Endothelial cell of umbilical vein (primary cell): ENCODE results near the gene PDK1. TPM values are rescaled to one million over a fixed set of nuclear protein-coding genes. Genes with fewer than 3 reads are reported as not detected.

Experiments
- BruUV-seq: library from RNA; stranded (reverse); fragments of 400-500 nt; replicated peaks from 2 replicates; lab custom pipeline; 2021; lab: Mats Ljungman, UMichigan
- CTCF ChIA-PET: fragments of 300-600, 350-600 bp; sonication (Branson Sonifier 250); formaldehyde crosslinking; loops from one replicate; lab custom pipeline; 2021; ENCODE audit warnings: antibody characterized with exemption, inconsistent platforms; lab: Charles Lee
- POLR2A ChIA-PET: fragments of 300-600, 350-600 bp; sonication (Branson Sonifier 250); formaldehyde crosslinking; loops from one replicate; lab custom pipeline; 2021; ENCODE audit warnings: antibody characterized with exemption, inconsistent platforms; lab: Charles Lee
- DNase-seq: peaks from one replicate; pipeline ENCODE4 v3.0.0-alpha.2; 2011; ENCODE audit warnings: low read depth, low spot score
- FAIRE-seq: peaks from 2 replicates; lab custom pipeline; 2011; peaks lifted over from hg19 to GRCh38; lab: Jason Lieb, UNC
- H2AFZ ChIP-seq: 2 replicates; pipeline ENCODE4 v1.6.0; 2012; ENCODE audit warnings: low read depth, low read length, control low read depth, inconsistent platforms
- H3K27ac ChIP-seq: 2 replicates; pipeline ENCODE4 v1.5.1; 2011; ENCODE audit warnings: low read depth, mild to moderate bottlenecking, control low read depth, low read length, moderate library complexity; ENCODE audit not compliant: insufficient read depth
- H3K27me3 ChIP-seq, 2 experiments: 2 replicates each; pipeline versions ENCODE4 v1.6.0 to v1.6.1; 2011; ENCODE audit warnings: low read length in 2 of 2, mixed read lengths in 1 of 2; ENCODE audit not compliant: control insufficient read depth in 2 of 2, insufficient read depth in 2 of 2
- H3K36me3 ChIP-seq, 2 experiments: 2 replicates in 1 of 2; 3 replicates in 1 of 2; pipeline ENCODE4 v1.5.1; 2011; ENCODE audit warnings: low read length in 2 of 2, mild to moderate bottlenecking in 1 of 2, moderate library complexity in 1 of 2; ENCODE audit not compliant: control insufficient read depth in 2 of 2, insufficient read depth in 2 of 2; ENCODE audit errors: extremely low read depth in 1 of 2
- H3K4me1 ChIP-seq: 3 replicates; pipeline ENCODE4 v1.5.1; 2011; ENCODE audit warnings: mild to moderate bottlenecking, low read length; ENCODE audit not compliant: control insufficient read depth, insufficient read depth; ENCODE audit errors: extremely low read depth
- H3K4me2 ChIP-seq: 2 replicates; pipeline ENCODE4 v1.6.1; 2011; ENCODE audit warnings: low read length, control low read depth, mixed read lengths; ENCODE audit not compliant: insufficient read depth
- H3K4me3 ChIP-seq, 3 experiments: fragments of 200-600 bp in 1 of 3; sonication (generic), shearing (Covaris generic) in 1 of 3; replicated peaks in 1 of 3; 2 replicates each; pipeline ENCODE4 v1.5.1; 2011 to 2016; ENCODE audit warnings: control low read depth in 3 of 3, low read length in 3 of 3, mild to moderate bottlenecking in 2 of 3, inconsistent platforms in 1 of 3, low read depth in 1 of 3, moderate library complexity in 1 of 3; ENCODE audit not compliant: insufficient read depth in 1 of 3
- H3K79me2 ChIP-seq: 2 replicates; pipeline ENCODE4 v1.6.0; 2012; ENCODE audit warnings: low read length, inconsistent platforms; ENCODE audit not compliant: control insufficient read depth, insufficient read depth
- H3K9ac ChIP-seq: replicated peaks from 2 replicates; pipeline ENCODE3; 2011; ENCODE audit warnings: low read length, control low read depth; ENCODE audit not compliant: insufficient read depth; ENCODE audit errors: extremely low read depth
- H3K9me1 ChIP-seq: replicated peaks from 3 replicates; pipeline ENCODE4 v1.6.0; 2011; ENCODE audit warnings: mild to moderate bottlenecking, low read length; ENCODE audit not compliant: control insufficient read depth, insufficient read depth; ENCODE audit errors: extremely low read depth
- H3K9me3 ChIP-seq: replicated peaks from 2 replicates; pipeline ENCODE4 v1.5.1; 2012; ENCODE audit warnings: low read length, inconsistent platforms; ENCODE audit not compliant: control insufficient read depth, insufficient read depth
- H4K20me1 ChIP-seq: replicated peaks from 2 replicates; pipeline ENCODE3; 2011; ENCODE audit warnings: mild to moderate bottlenecking, low read length; ENCODE audit not compliant: control insufficient read depth, insufficient read depth; ENCODE audit errors: extremely low read depth
- EZH2 ChIP-seq: IDR thresholded peaks from 2 replicates; pipeline ENCODE4 v1.6.1; 2012; ENCODE audit warnings: borderline replicate concordance, low read depth, mild to moderate bottlenecking, moderate library complexity, low read length, inconsistent platforms; ENCODE audit not compliant: severe bottlenecking
- FOS ChIP-seq: IDR thresholded peaks from 2 replicates; pipeline ENCODE4 v1.6.1; 2011; ENCODE audit warnings: mild to moderate bottlenecking, low read length, moderate library complexity, borderline replicate concordance; ENCODE audit not compliant: insufficient read depth
- GATA2 ChIP-seq: IDR thresholded peaks from 2 replicates; pipeline ENCODE4 v1.7.0; 2011; ENCODE audit warnings: low read depth, mild to moderate bottlenecking, moderate library complexity, mixed read lengths, low read length; ENCODE audit not compliant: insufficient read length, insufficient read depth
- JUN ChIP-seq: IDR thresholded peaks from 2 replicates; pipeline ENCODE4 v1.6.1; 2011; ENCODE audit warnings: borderline replicate concordance, low read depth; ENCODE audit not compliant: insufficient read length, insufficient read depth
- MYC ChIP-seq: IDR thresholded peaks from one replicate; pipeline ENCODE4 v1.6.1; 2011; ENCODE audit warnings: mild to moderate bottlenecking, low read depth, low read length
- POLR2A ChIP-seq: IDR thresholded peaks from 2 replicates; pipeline ENCODE4 v1.6.1; 2012; ENCODE audit warnings: low read depth, mild to moderate bottlenecking, control low read depth, low read length
- POLR2AphosphoS5 ChIP-seq: IDR thresholded peaks from 2 replicates; pipeline ENCODE4 v1.6.1; 2012; ENCODE audit warnings: low read depth, mild to moderate bottlenecking, control low read depth, low read length, moderate library complexity; ENCODE audit not compliant: insufficient read depth
- dilution Hi-C: fragments of 300-500 bp; cut with MboI; formaldehyde crosslinking; loops from one replicate; pipeline ENCODE4 v1.15.0; 2019; ENCODE audit warnings: low sequenced_read_pairs; ENCODE audit not compliant: extremely low pct_ligation_motif_present
- intact Hi-C: fragments of 100-400 bp; cut with micrococcal nuclease; formaldehyde crosslinking; loops from one replicate; pipeline ENCODE4 v1.10.0; 2022
- polyA plus RNA-seq, 4 experiments: library from polyadenylated mRNA; depleted of rRNA in 3 of 4; stranded (reverse) in 3 of 4; unstranded in 1 of 4; fragments of >200 nt; gene quantifications; 2 replicates each; pipeline versions ENCODE4 v1.2.1 to v1.2.3, GENCODE V29; 2011 to 2012; ENCODE audit warnings: missing spikeins in 1 of 4
- total RNA-seq: library from RNA; stranded (reverse); gene quantifications from 2 replicates; pipeline ENCODE4 v1.2.3, GENCODE V29; 2021
- TF ChIP-seq, protein P1 (sequence below), 2 donors: IDR thresholded peaks; 1 replicate in 1 of 2; 2 replicates in 1 of 2; pipeline ENCODE4 v1.5.1; 2011; ENCODE audit warnings: low read length in 2 of 2, mild to moderate bottlenecking in 2 of 2, moderate library complexity in 2 of 2, control low read depth in 1 of 2, inconsistent platforms in 1 of 2, low read depth in 1 of 2; ENCODE audit not compliant: insufficient read depth in 1 of 2; ENCODE audit errors: extremely low read depth in 1 of 2
- TF ChIP-seq, protein P2 (sequence below): IDR thresholded peaks from 2 replicates; pipeline ENCODE4 v1.6.1; 2011; ENCODE audit not compliant: insufficient read depth, insufficient read length

Gene PDK1
- total and polyA plus RNA-seq, 2 donors (not counting 3 experiments of a cell fraction or from before 2014, with no cell fraction given) = 3.7 to 16.9 TPM

DNA sequence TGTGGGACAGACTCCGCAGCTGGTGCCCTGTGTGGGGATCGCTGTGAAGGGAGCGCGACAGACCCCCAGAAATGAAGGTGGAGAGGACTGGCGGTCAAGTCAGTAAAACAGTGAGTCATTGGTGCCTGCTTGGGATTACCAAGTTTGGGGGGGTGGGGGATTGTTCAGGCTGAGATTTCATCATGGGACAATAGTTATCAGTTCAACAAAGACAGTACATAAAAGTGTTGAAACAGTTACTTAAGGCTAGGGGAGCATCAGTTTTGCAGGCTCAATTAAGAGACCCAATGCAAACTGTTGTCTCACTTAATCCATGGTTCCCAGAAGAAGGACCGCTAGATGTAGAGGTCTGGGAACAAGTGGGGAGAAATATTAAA, 42.4 kb upstream of the PDK1 start:
- ChIA-PET CTCF (interaction anchor here (1.2 kb wide), 1 partner anchor 18 kb away, joined by 3 read pairs; no protein-coding TSS in a partner anchor), POLR2A (no interaction called here)
- no peak for DNase-seq
- BruUV-seq = no TSS peak
- Histone ChIP-seq H3K4me3 (no peak overlapping the region), H4K20me1 (no peaks in the 10 kb centered on the region), H3K9me3 (peaks cover 4% of the 10 kb centered on the region), H2AFZ (no peak overlapping the region), H3K4me1 (no peaks in the 10 kb centered on the region), H3K27ac (no peak overlapping the region), H3K79me2 (no peaks in the 10 kb centered on the region), H3K9me1 (no peaks in the 10 kb centered on the region), H3K4me2 (no peak overlapping the region), H3K27me3 (no peaks in the 10 kb centered on the region), H3K36me3 (no peaks in the 10 kb centered on the region), H3K9ac (no peak overlapping the region)
- intact Hi-C loops = no loop called here
- FAIRE-seq = no peak
- dilution Hi-C loops = no loop called here
- TF ChIP-seq GATA2 (no peak), MYC (no peak), EZH2 (no peak), POLR2A (no peak), FOS (no peak), POLR2AphosphoS5 (no peak), JUN (no peak)
- TF ChIP-seq, protein P1, sequence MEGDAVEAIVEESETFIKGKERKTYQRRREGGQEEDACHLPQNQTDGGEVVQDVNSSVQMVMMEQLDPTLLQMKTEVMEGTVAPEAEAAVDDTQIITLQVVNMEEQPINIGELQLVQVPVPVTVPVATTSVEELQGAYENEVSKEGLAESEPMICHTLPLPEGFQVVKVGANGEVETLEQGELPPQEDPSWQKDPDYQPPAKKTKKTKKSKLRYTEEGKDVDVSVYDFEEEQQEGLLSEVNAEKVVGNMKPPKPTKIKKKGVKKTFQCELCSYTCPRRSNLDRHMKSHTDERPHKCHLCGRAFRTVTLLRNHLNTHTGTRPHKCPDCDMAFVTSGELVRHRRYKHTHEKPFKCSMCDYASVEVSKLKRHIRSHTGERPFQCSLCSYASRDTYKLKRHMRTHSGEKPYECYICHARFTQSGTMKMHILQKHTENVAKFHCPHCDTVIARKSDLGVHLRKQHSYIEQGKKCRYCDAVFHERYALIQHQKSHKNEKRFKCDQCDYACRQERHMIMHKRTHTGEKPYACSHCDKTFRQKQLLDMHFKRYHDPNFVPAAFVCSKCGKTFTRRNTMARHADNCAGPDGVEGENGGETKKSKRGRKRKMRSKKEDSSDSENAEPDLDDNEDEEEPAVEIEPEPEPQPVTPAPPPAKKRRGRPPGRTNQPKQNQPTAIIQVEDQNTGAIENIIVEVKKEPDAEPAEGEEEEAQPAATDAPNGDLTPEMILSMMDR (IDR thresholded peaks at IDR 0.05; ENCODE audit: extremely low read depth in 1 of 2, insufficient read depth in 1 of 2, low read depth in 1 of 2, low read length in 2 of 2) = no peak
- TF ChIP-seq, protein P2, sequence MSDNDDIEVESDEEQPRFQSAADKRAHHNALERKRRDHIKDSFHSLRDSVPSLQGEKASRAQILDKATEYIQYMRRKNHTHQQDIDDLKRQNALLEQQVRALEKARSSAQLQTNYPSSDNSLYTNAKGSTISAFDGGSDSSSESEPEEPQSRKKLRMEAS = no peak
